ENCODE measurements around the gene CNP.

DNA sequence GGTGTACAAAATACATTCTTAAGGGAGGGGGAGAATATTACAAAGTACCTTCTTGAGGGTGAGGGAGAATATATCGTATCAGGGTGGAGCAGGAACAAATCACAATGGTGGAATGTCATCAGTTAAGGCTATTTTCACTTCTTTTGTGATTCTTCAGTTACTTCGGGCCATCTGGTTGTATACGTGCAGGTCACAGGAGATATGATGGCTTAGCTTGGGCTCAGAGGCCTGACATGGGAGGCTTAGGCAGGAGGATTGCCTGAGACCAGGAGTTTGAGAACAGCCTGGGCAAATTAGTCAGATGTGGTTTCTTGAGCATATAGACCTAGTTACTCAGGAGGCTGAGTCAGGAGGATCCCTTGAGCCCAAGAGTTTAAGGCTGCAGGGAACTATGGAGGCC lies 23.1 kb upstream of the CNP start:
- TF ChIP-seq, protein P1, sequence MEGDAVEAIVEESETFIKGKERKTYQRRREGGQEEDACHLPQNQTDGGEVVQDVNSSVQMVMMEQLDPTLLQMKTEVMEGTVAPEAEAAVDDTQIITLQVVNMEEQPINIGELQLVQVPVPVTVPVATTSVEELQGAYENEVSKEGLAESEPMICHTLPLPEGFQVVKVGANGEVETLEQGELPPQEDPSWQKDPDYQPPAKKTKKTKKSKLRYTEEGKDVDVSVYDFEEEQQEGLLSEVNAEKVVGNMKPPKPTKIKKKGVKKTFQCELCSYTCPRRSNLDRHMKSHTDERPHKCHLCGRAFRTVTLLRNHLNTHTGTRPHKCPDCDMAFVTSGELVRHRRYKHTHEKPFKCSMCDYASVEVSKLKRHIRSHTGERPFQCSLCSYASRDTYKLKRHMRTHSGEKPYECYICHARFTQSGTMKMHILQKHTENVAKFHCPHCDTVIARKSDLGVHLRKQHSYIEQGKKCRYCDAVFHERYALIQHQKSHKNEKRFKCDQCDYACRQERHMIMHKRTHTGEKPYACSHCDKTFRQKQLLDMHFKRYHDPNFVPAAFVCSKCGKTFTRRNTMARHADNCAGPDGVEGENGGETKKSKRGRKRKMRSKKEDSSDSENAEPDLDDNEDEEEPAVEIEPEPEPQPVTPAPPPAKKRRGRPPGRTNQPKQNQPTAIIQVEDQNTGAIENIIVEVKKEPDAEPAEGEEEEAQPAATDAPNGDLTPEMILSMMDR (IDR thresholded peaks at IDR 0.05; ENCODE audit: low read depth, low read length) = no peak
- no peak for TF ChIP-seq POLR2A (IDR thresholded peaks at IDR 0.05; ENCODE audit: extremely low read depth, insufficient read length)
